Measurements from ENCODE around the gene DDX21.

Gene DDX21

GRCh38 chr10:68957284-68957615, 1.3 kb downstream of the DDX21 start:
- Histone ChIP-seq H3K27me3 (ENCODE audit: low read length) (no peaks in the 10 kb centered on the region), H3K9me2 (replicated peaks; ENCODE audit: insufficient read depth, low read length) (no peaks in the 10 kb centered on the region), H3K9ac (ENCODE audit: low read length) (peak overlapping the region; percentile 98), H3K27ac (ENCODE audit: low read depth, low read length) (peak overlapping the region; percentile 80), H3K36me3 (ENCODE audit: low read length) (peaks cover 39% of the 10 kb centered on the region), H2AFZ (ENCODE audit: low read depth, low read length, severe bottlenecking) (no peak overlapping the region), H4K20me1 (ENCODE audit: low read depth, low read length) (peaks cover 45% of the 10 kb centered on the region), H3K4me2 (ENCODE audit: low read depth, low read length, poor library complexity, severe bottlenecking) (peak overlapping the region; percentile 94), H3F3A (ENCODE audit: insufficient read depth) (peaks cover 27% of the 10 kb centered on the region), H3K4me3 (ENCODE audit: insufficient read depth, low read length, poor library complexity, severe bottlenecking) (peak overlapping the region; percentile 99), H3K9me3 (ENCODE audit: insufficient read depth, low read length) (no peaks in the 10 kb centered on the region), H3K79me2 (ENCODE audit: insufficient read depth, low read length) (peaks cover 68% of the 10 kb centered on the region)
- TF ChIP-seq CTCF (IDR thresholded peaks at IDR 0.05; ENCODE audit: insufficient read depth, low read length, poor library complexity, severe bottlenecking) (no peak), EZH2phosphoT487 (conservative IDR thresholded peaks at IDR 0.05; ENCODE audit: low read length) (no peak)

- Histone ChIP-seq H3K36me3 (ENCODE audit: low read length) (peaks cover 43% of the 10 kb centered on the region), H3F3A (ENCODE audit: insufficient read depth) (peaks cover 27% of the 10 kb centered on the region), H2AFZ (ENCODE audit: low read depth, low read length, severe bottlenecking) (no peak overlapping the region), H3K27me3 (ENCODE audit: low read length) (no peaks in the 10 kb centered on the region), H3K4me3 (ENCODE audit: insufficient read depth, low read length, poor library complexity, severe bottlenecking) (peak overlapping the region; percentile 99), H3K9ac (ENCODE audit: low read length) (peak overlapping the region; percentile 98), H3K27ac (ENCODE audit: low read depth, low read length) (peak overlapping the region; percentile 80), H4K20me1 (ENCODE audit: low read depth, low read length) (peaks cover 50% of the 10 kb centered on the region), H3K9me2 (replicated peaks; ENCODE audit: insufficient read depth, low read length) (no peaks in the 10 kb centered on the region), H3K9me3 (ENCODE audit: insufficient read depth, low read length) (no peaks in the 10 kb centered on the region), H3K79me2 (ENCODE audit: insufficient read depth, low read length) (peaks cover 72% of the 10 kb centered on the region), H3K4me2 (ENCODE audit: low read depth, low read length, poor library complexity, severe bottlenecking) (peak overlapping the region; percentile 94)
- no peak for TF ChIP-seq CTCF (IDR thresholded peaks at IDR 0.05; ENCODE audit: insufficient read depth, low read length, poor library complexity, severe bottlenecking)
- no peak for TF ChIP-seq EZH2phosphoT487 (conservative IDR thresholded peaks at IDR 0.05; ENCODE audit: low read length)
Measured at GRCh38 chr10:68957654-68958053, 1.7 kb downstream of the DDX21 start.

- H3K9me2 ChIP-seq (replicated peaks; ENCODE audit: insufficient read depth, low read length) = no peaks in the 10 kb centered on the region
- TF ChIP-seq EZH2phosphoT487 (conservative IDR thresholded peaks at IDR 0.05; ENCODE audit: low read length) = no peak
- TF ChIP-seq CTCF (IDR thresholded peaks at IDR 0.05; ENCODE audit: insufficient read depth, low read length, poor library complexity, severe bottlenecking) = no peak
- no peak overlapping the region for H3K4me3 ChIP-seq (ENCODE audit: insufficient read depth, low read length, poor library complexity, severe bottlenecking)
Measured at GRCh38 chr10:68959695-68960527, 3.9 kb downstream of the DDX21 start.

More at GRCh38 chr10:68959695-68960527, 3.9 kb downstream of the DDX21 start:
- no peaks in the 10 kb centered on the region for H3K27me3 ChIP-seq (ENCODE audit: low read length)
- no peaks in the 10 kb centered on the region for H3K9me3 ChIP-seq (ENCODE audit: insufficient read depth, low read length)
- H3K27ac ChIP-seq (ENCODE audit: low read depth, low read length) = no peak overlapping the region
- peak overlapping the region; percentile 94 for H3K4me2 ChIP-seq (ENCODE audit: low read depth, low read length, poor library complexity, severe bottlenecking)
- no peak overlapping the region for H2AFZ ChIP-seq (ENCODE audit: low read depth, low read length, severe bottlenecking)
- peaks cover 88% of the 10 kb centered on the region for H3K79me2 ChIP-seq (ENCODE audit: insufficient read depth, low read length)
- H3K36me3 ChIP-seq (ENCODE audit: low read length) = peaks cover 57% of the 10 kb centered on the region
- peaks cover 55% of the 10 kb centered on the region for H4K20me1 ChIP-seq (ENCODE audit: low read depth, low read length)
- H3F3A ChIP-seq (ENCODE audit: insufficient read depth) = peaks cover 16% of the 10 kb centered on the region
- H3K9ac ChIP-seq (ENCODE audit: low read length) = no peak overlapping the region
